Posterior cingulate gyrus (tissue), 11 donors: ENCODE measurements around the gene GLMP.

Experiments
- DNase-seq, 10 donors: peaks; one replicate each; pipeline versions ENCODE4 v3.0.0 to v3.0.0-alpha.2; 2020 to 2021; ENCODE audit warnings: mixed read lengths in 3 of 10
- intact Hi-C: fragments of 100-400 bp; cut with DNase I; formaldehyde crosslinking; loops from one replicate; pipeline ENCODE4 v1.15.1; 2023

GLMP gene

GRCh38 chr1:156257711-156258110 is 37.8 kb downstream of the GLMP start:
- DNase-seq: peak in 1 of 10 donors; percentile 79
- intact Hi-C loops: no loop called here

GRCh38 chr1:156253634-156254033 is 41.8 kb downstream of the GLMP start:
- no peak for DNase-seq
- intact Hi-C loops: no loop called here

GRCh38 chr1:156251527-156251926 is 44.0 kb downstream of the GLMP start:
- intact Hi-C loops: no loop called here
- peak in 1 of 10 donors; percentile 83 for DNase-seq

GRCh38 chr1:156249593-156249992 is 45.9 kb downstream of the GLMP start:
- peak in 2 of 10 donors; percentile 68 to 80 for DNase-seq
- intact Hi-C loops: no loop called here

GRCh38 chr1:156248323-156248683 is 47.2 kb downstream of the GLMP start:
- intact Hi-C loops: no loop called here
- DNase-seq: peak in 1 of 10 donors; percentile 24

- DNase-seq: peak; percentile 83 to 99 (median 90)
- intact Hi-C loops: no loop called here
Measured at GRCh38 chr1:156247460-156248322, 47.8 kb downstream of the GLMP start, which contains the start of gene PAQR6. TSS of gene PAQR6 (minus strand) at chr1:156248056. CDS start at chr1:156246731, 1,325 bp downstream.

GRCh38 chr1:156246781-156247459 is 48.6 kb downstream of the GLMP start:
- intact Hi-C loops: no loop called here
- peak in 2 of 10 donors; percentile 72 to 85 for DNase-seq

- intact Hi-C loops: no loop called here
- DNase-seq: no peak
Measured at GRCh38 chr1:156246241-156246780, 49.2 kb downstream of the GLMP start.

- DNase-seq: peak in 4 of 10 donors; percentile 29 to 88 (median 59)
- intact Hi-C loops: no loop called here
Measured at GRCh38 chr1:156245451-156246232, 49.8 kb downstream of the GLMP start.

GRCh38 chr1:156244712-156245111 is 50.8 kb downstream of the GLMP start:
- no peak for DNase-seq
- intact Hi-C loops: no loop called here

- DNase-seq: peak in 1 of 10 donors; percentile 44
- intact Hi-C loops: no loop called here
Measured at GRCh38 chr1:156244126-156244525, 51.4 kb downstream of the GLMP start.

- intact Hi-C loops: no loop called here
- peak in 1 of 10 donors; percentile 61 for DNase-seq
Measured at GRCh38 chr1:156242738-156243137, 52.7 kb downstream of the GLMP start.
